Left lobe of liver (tissue), 2 donors: ENCODE data around the gene SLC29A1. TPM values are rescaled to one million over a fixed set of nuclear protein-coding genes. Genes with fewer than 3 reads are reported as not detected.
"Not testable (repeated sequence)": the region's sequence is repeated elsewhere in the genome, so short reads cannot be mapped to it uniquely, and the experiment has no call there.

ENCODE experiments used
- ATAC-seq: fragments of 200-7000 bp; cut with Tn5 transposase; one replicate; pipeline ENCODE4 v1.9.1; 2020; ENCODE audit warnings: mild to moderate bottlenecking, moderate library complexity
- DNase-seq: peaks from one replicate; pipeline ENCODE4 v3.0.0-alpha.2; 2020; ENCODE audit warnings: low spot score
- total RNA-seq: library from RNA; stranded (reverse); gene quantifications from one replicate; pipeline ENCODE4 v1.2.1, GENCODE V29; 2021
- donor health status: DM: no; HTN: no; CAD: no; lungs with moderate emphysema.
- donor health status: DM: no; HTN: yes; CAD: no.

SLC29A1 gene
- 37.5 TPM for total RNA-seq

- DNase-seq (peak; percentile 85), ATAC-seq (peak; percentile 61)
Observed at GRCh38 chr6:44223319-44224028, at the start of gene SLC29A1. TSS of gene SLC29A1 (plus strand) at chr6:44223595. CDS start at chr6:44227314, 3,719 bp downstream.

- no peak for ATAC-seq
- DNase-seq: no peak
Observed at GRCh38 chr6:44176130-44176761, 47.1 kb upstream of the SLC29A1 start.

GRCh38 chr6:44176762-44177509 is 46.5 kb upstream of the SLC29A1 start:
- ATAC-seq (no peak), DNase-seq (no peak)

- ATAC-seq (peak; percentile 68), DNase-seq (peak; percentile 57)
Observed at GRCh38 chr6:44177691-44178423, 45.5 kb upstream of the SLC29A1 start.

GRCh38 chr6:44178424-44179071 is 44.8 kb upstream of the SLC29A1 start:
- ATAC-seq: no peak

GRCh38 chr6:44179072-44179536 is 44.3 kb upstream of the SLC29A1 start:
- DNase-seq (no peak), ATAC-seq (no peak)

More at GRCh38 chr6:44178424-44179071, 44.8 kb upstream of the SLC29A1 start:
- no peak for DNase-seq

GRCh38 chr6:44179648-44180047 is 43.7 kb upstream of the SLC29A1 start:
- ATAC-seq (no peak), DNase-seq (no peak)

- DNase-seq (no peak), ATAC-seq (no peak)
Observed at GRCh38 chr6:44180406-44180805, 43.0 kb upstream of the SLC29A1 start.

- ATAC-seq (no peak), DNase-seq (no peak)
Observed at GRCh38 chr6:44180886-44181285, 42.5 kb upstream of the SLC29A1 start.

GRCh38 chr6:44181784-44182183 is 41.6 kb upstream of the SLC29A1 start:
- DNase-seq: not testable (repeated sequence)

GRCh38 chr6:44182911-44183390 is 40.4 kb upstream of the SLC29A1 start:
- ATAC-seq: no peak

More at GRCh38 chr6:44181784-44182183, 41.6 kb upstream of the SLC29A1 start:
- not testable (repeated sequence) for ATAC-seq

GRCh38 chr6:44183783-44184182 is 39.6 kb upstream of the SLC29A1 start:
- DNase-seq: no peak
- ATAC-seq: no peak

More at GRCh38 chr6:44182911-44183390, 40.4 kb upstream of the SLC29A1 start:
- DNase-seq: no peak

GRCh38 chr6:44185356-44185755 is 38.0 kb upstream of the SLC29A1 start:
- DNase-seq, ATAC-seq: not testable (repeated sequence)

GRCh38 chr6:44185953-44186634 is 37.3 kb upstream of the SLC29A1 start:
- ATAC-seq (peak; percentile 16), DNase-seq (no peak)

GRCh38 chr6:44186635-44187025 is 36.8 kb upstream of the SLC29A1 start:
- ATAC-seq (no peak), DNase-seq (no peak)

GRCh38 chr6:44188819-44189218 is 34.6 kb upstream of the SLC29A1 start:
- ATAC-seq (no peak), DNase-seq (no peak)

GRCh38 chr6:44189257-44189656 is 34.1 kb upstream of the SLC29A1 start:
- DNase-seq (no peak), ATAC-seq (no peak)

- no peak for ATAC-seq
- DNase-seq: no peak
Observed at GRCh38 chr6:44190715-44191114, 32.7 kb upstream of the SLC29A1 start.

GRCh38 chr6:44192428-44193041 is 30.9 kb upstream of the SLC29A1 start:
- ATAC-seq (peak; percentile 49), DNase-seq (no peak)
